ENCODE data around the gene TESMIN. TPM values are rescaled to one million over a fixed set of nuclear protein-coding genes. Genes with fewer than 3 reads are reported as not detected.

Gene TESMIN
- polyA plus RNA-seq, 3 donors, result 1.9 to 2.6 (median 2.5) TPM

DNA sequence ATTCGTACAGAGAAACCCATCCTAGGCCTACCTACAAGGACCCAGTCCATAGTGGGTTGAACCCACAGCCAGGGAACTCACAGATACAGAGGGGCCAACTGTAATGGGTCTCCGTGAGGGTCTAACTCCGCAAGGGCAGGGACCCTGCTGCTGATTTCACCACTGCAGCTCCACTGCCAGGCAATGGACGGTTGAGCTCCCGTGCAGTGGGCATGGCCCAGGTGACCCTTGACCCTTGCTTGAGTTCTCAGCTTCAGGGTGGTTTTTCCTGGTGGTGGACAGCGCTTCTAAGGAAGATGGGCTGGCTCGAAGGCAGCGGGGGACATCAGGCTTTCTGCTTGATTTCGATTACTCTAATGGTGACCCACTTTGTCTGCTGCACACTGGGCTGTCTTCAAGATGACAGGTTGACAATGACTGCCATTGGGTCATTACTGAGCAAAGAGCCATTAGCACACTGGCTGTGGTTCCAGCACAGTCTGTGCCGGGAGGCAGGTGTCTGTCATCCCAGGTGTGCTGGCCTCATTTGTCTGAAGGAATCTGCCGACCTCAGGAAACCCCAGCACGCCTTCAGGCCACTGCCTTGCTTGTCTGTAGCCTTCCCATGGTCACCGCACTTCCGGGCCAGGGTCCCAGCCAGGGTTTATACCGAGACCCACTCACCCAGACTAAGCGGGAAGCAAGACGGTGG is 70.6 kb downstream of the TESMIN start:
- Histone ChIP-seq H3K36me3 (replicated peaks in 1 of 2; ENCODE audit: control insufficient read depth in 1 of 2, insufficient read depth in 2 of 2, low read length in 2 of 2) (no peaks in the 10 kb centered on the region), H3K9ac (ENCODE audit: insufficient read depth, low read length, poor library complexity, severe bottlenecking) (no peak overlapping the region), H3K4me1 (ENCODE audit: control insufficient read depth in 1 of 2, insufficient read depth in 2 of 2, low read length in 2 of 2) (peaks cover 7 to 10% of the 10 kb centered on the region in 2 donors), H4K20me1 (ENCODE audit: insufficient read depth, low read length) (no peaks in the 10 kb centered on the region), H3K27ac (ENCODE audit: low read depth in 1 of 2, low read length in 2 of 2) (no peak overlapping the region), H3K9me3 (replicated peaks in 1 of 2; ENCODE audit: control insufficient read depth in 1 of 2, insufficient read depth in 1 of 2, low read length in 2 of 2) (peaks cover 0 to 6% of the 10 kb centered on the region in 2 donors), H3K4me3 (replicated peaks in 1 of 3; ENCODE audit: low read depth in 2 of 3, low read length in 3 of 3) (no peak overlapping the region), H3K27me3 (ENCODE audit: control insufficient read depth in 2 of 2, insufficient read depth in 2 of 2, low read length in 2 of 2) (peaks cover 21 to 33% of the 10 kb centered on the region in 2 donors), H3K79me2 (ENCODE audit: insufficient read depth, low read length) (no peaks in the 10 kb centered on the region), H2AFZ (ENCODE audit: insufficient read depth, low read depth, low read length, poor library complexity, severe bottlenecking) (no peak overlapping the region), H3K4me2 (replicated peaks; ENCODE audit: extremely low read depth, low read length, poor library complexity, severe bottlenecking) (no peak overlapping the region)
- peaks cover 0 to 9% (median 1%) of the 10 kb centered on the region in 7 donors for H3K9me3 Mint-ChIP-seq
- TF ChIP-seq, protein P1, sequence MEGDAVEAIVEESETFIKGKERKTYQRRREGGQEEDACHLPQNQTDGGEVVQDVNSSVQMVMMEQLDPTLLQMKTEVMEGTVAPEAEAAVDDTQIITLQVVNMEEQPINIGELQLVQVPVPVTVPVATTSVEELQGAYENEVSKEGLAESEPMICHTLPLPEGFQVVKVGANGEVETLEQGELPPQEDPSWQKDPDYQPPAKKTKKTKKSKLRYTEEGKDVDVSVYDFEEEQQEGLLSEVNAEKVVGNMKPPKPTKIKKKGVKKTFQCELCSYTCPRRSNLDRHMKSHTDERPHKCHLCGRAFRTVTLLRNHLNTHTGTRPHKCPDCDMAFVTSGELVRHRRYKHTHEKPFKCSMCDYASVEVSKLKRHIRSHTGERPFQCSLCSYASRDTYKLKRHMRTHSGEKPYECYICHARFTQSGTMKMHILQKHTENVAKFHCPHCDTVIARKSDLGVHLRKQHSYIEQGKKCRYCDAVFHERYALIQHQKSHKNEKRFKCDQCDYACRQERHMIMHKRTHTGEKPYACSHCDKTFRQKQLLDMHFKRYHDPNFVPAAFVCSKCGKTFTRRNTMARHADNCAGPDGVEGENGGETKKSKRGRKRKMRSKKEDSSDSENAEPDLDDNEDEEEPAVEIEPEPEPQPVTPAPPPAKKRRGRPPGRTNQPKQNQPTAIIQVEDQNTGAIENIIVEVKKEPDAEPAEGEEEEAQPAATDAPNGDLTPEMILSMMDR (IDR thresholded peaks at IDR 0.05), result no peak
- H3K4me3 Mint-ChIP-seq, result no peak overlapping the region
- peaks cover 32 to 42% (median 37%) of the 10 kb centered on the region in 3 donors for H3K27me3 Mint-ChIP-seq (ENCODE audit: low read depth in 3 of 3)
- DNase-seq, result no peak
- intact Hi-C loops (cut with micrococcal nuclease), result no loop called here
- 94% methylated on average over 14 of the region's 17 CpGs for WGBS (ENCODE audit: insufficient coverage)
- H3K27ac Mint-ChIP-seq, result no peak overlapping the region
- peaks cover 4% of the 10 kb centered on the region for H3K4me1 Mint-ChIP-seq
- H3K36me3 Mint-ChIP-seq, result no peaks in the 10 kb centered on the region

DNA sequence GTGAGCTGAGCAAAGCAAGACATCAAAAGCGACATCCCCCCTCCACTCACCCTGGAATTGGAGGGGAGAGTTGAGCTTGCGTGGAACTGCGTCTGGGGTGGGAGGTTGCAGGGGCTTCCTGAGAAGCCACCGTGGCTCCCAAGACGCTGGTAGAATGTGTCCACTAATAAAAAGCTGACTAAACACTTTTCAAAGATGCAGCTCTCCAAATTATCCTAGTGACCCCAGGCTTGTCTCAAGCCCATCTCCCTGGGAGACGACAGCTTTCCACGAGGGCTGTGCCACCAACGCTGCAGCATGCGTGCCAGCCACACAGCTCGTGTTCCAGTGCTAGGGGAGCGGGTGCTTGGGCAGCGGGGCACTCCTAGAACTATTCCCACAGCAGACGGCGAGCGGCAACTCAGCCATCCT is 73.3 kb downstream of the TESMIN start:
- peaks cover 4% of the 10 kb centered on the region for H3K4me1 Mint-ChIP-seq
- H3K4me3 Mint-ChIP-seq, result no peak overlapping the region
- peaks cover 10 to 25% (median 25%) of the 10 kb centered on the region in 3 donors for H3K27me3 Mint-ChIP-seq (ENCODE audit: low read depth in 3 of 3)
- 86% methylated on average over 7 of the region's 15 CpGs for WGBS (ENCODE audit: insufficient coverage)
- Histone ChIP-seq H3K79me2 (ENCODE audit: insufficient read depth, low read length) (no peaks in the 10 kb centered on the region), H3K4me3 (replicated peaks in 1 of 3; ENCODE audit: low read depth in 2 of 3, low read length in 3 of 3) (no peak overlapping the region), H3K27me3 (ENCODE audit: control insufficient read depth in 2 of 2, insufficient read depth in 2 of 2, low read length in 2 of 2) (peaks cover 3 to 9% of the 10 kb centered on the region in 2 donors), H3K36me3 (replicated peaks in 1 of 2; ENCODE audit: control insufficient read depth in 1 of 2, insufficient read depth in 2 of 2, low read length in 2 of 2) (no peaks in the 10 kb centered on the region), H3K9ac (ENCODE audit: insufficient read depth, low read length, poor library complexity, severe bottlenecking) (no peak overlapping the region), H3K9me3 (replicated peaks in 1 of 2; ENCODE audit: control insufficient read depth in 1 of 2, insufficient read depth in 1 of 2, low read length in 2 of 2) (peaks cover 11 to 13% of the 10 kb centered on the region in 2 donors), H2AFZ (ENCODE audit: insufficient read depth, low read depth, low read length, poor library complexity, severe bottlenecking) (no peak overlapping the region), H3K4me2 (replicated peaks; ENCODE audit: extremely low read depth, low read length, poor library complexity, severe bottlenecking) (no peak overlapping the region), H3K27ac (ENCODE audit: low read depth in 1 of 2, low read length in 2 of 2) (no peak overlapping the region), H4K20me1 (ENCODE audit: insufficient read depth, low read length) (no peaks in the 10 kb centered on the region), H3K4me1 (ENCODE audit: control insufficient read depth in 1 of 2, insufficient read depth in 2 of 2, low read length in 2 of 2) (no peaks in the 10 kb centered on the region)
- no peak for DNase-seq
- H3K27ac Mint-ChIP-seq, result no peak overlapping the region
- H3K9me3 Mint-ChIP-seq, result peaks cover 0 to 18% (median 14%) of the 10 kb centered on the region in 7 donors
- TF ChIP-seq, protein P1 (IDR thresholded peaks at IDR 0.05), result no peak
- no peaks in the 10 kb centered on the region for H3K36me3 Mint-ChIP-seq
- intact Hi-C loops (cut with micrococcal nuclease), result no loop called here

Measured in CD14-positive monocyte (primary cell).